Effector CD8-positive, alpha-beta T cell (primary cell): ENCODE results near the gene USP31.
"Not testable (repeated sequence)": the region's sequence is repeated elsewhere in the genome, so short reads cannot be mapped to it uniquely, and the experiment has no call there.

Experiments
- DNase-seq: peaks from one replicate; lab custom pipeline; 2025; lab: John Stamatoyannopoulos, UW

USP31 gene

GRCh38 chr16:23131436-23131835 is 17.8 kb downstream of the USP31 start:
- no peak for DNase-seq

- DNase-seq: no peak
Measured at GRCh38 chr16:23131036-23131435, 18.2 kb downstream of the USP31 start.

DNA sequence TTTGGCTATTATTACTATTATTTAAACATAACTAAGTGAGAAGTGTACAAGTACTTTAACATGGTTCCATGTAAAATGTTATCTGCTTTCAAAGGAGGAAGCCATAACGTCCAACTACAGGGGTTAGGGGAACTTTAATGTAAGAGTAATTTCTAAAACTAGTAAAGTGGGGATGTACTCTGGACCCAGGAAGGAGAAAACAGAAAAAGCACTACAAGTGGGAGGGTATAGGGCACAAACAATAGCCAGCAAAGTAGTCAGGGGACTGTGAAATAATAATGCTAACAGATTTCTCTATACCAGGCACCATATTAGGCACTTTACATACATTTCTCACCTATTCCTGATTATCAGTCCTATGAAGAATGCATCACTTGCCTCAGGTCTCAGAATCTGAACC is 19.6 kb downstream of the USP31 start:
- DNase-seq: no peak

DNA sequence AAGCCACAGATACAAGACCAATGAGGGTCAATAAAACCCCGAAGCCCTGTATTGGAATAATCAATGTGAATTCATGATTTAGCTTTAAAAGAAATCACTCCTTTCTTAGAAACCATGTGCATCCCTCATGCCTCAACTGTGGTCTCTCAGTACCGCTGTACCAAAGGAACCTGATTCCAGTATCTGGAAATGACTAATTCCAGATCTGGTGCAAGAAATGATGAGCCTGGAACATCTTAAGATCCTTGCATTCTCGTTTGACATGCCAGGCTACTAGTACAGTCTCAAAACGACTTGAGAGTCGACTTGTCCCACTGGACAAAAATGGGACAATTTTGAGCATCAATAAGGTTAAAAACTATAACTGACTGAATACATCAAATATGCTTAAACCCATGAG is 21.2 kb downstream of the USP31 start:
- no peak for DNase-seq

GRCh38 chr16:23125277-23125676 is 24.0 kb downstream of the USP31 start:
- DNase-seq: no peak

- no peak for DNase-seq
Measured at GRCh38 chr16:23124315-23124714, 24.9 kb downstream of the USP31 start.

DNA sequence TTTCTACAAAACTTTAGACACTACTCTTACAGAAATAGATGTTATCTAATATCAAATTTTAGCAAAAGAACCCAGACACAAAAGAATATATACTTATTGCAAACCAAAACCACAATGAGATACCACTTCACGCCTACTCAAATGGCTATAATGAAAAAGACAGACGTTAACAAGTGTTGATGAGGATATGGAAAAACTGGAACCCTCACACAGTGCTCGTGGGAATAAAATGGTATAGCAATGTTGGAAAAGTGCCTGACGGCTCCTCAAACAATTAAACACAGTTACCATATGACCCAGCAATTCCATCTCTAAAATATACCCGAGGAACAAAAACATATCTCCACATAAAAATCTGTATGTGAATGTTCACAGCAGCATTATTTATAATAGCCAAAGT is 27.1 kb downstream of the USP31 start:
- DNase-seq: no peak

- no peak for DNase-seq
Measured at GRCh38 chr16:23121024-23121423, 28.2 kb downstream of the USP31 start.

DNA sequence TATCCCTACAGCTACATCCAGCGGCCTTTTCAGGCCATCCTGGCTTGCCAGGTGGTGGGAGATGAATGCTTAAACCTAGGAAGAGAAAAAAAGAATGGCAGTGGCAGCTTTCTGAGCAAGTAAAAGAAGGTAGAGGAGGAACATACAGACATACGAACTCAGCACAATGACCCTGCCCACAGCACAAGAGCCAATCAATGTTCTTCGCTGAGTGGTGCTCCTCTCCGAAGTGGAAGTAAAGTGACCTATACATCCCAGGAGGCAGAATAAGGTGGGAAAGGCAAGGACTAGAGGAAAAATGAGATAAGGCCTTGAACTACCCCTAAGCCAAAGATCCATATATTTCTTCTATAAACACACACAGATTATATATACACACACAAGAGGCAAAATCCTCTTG is 28.7 kb downstream of the USP31 start:
- DNase-seq: no peak

GRCh38 chr16:23119570-23119969 is 29.7 kb downstream of the USP31 start:
- DNase-seq: no peak

DNA sequence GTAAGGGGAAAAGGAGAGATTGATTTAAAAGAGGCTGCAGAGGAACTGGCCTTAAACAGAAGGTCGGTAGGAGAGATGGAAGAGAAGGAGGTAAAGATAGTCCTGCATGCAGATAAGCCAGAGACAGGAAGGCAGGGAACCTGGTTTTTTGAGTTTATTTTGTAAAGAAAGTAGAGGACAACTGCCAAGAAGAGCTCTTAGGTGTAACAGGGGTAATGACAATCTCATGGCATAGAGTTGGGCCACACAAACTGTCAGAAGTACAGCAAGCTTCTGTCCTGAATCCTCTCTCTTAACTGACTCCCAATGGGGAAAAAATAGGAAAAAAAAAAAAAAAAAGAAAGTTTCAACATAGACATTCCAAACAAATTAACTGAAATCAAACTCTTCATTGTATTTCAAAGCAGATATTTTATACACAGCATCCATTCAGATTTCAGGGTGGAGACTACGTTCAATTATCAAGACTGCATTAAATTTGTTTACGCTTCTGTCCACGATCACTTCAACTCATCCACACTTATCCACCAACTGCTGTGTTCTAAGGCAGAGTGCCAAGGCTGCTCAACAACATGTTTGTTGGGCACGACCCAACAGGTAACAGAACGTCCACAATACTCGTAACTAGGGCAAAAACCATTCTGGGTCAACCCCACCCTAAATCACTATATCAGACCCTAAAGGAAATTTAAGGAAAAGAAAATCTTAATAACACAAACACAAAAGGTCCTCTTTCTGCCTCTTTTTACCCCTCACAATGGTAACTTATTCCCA is 34.9 kb downstream of the USP31 start:
- DNase-seq: no peak

DNA sequence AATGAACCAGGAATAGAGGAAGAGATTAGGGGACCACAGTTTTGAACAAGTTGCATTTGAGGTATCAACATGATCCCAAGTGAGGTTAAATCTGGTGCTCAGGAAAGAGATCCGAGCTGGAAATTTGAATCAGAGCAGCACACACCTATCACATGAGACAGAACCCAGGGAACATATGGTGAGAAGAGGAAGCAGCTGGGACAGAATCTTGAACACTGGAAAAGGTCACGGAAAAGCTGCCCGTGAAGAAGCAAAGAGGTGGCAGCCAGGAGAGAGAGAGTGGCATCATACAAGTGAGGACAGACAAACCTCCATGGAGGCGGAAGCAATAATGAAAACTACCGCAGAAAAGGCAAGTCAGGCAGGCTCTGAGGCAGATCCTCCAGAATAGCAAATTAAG is 36.1 kb downstream of the USP31 start:
- no peak for DNase-seq

DNA sequence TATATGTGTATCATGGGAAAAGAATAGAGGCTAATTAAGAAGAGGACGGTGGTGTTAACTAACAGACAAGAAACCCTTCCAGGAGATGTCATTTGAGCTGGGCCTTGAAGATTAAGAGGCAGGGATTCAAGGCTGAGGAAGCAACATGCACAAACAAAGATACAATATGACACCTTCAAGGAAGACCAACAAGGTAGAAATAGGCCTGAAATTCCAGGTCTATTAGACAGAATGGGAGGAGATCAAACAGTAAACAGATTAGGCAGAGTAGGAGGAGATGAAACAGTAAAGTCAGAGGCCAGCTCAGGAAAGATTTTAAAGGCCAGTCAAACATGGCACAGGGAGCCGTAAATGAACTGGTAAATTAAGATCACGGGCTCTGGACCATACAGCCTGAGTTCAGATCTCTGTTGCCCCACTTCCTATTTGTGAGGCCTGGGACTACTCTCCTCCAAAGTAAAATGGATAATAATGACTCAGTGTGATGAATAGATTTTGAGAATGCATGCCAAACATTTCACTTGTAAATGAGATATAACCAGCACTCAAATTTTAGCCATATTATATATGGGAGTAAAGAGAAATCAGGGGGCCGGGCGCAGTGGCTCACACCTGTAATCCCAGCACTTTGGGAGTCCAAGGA is 38.9 kb downstream of the USP31 start:
- DNase-seq: no peak

- DNase-seq: no peak
Measured at GRCh38 chr16:23107936-23108335, 41.3 kb downstream of the USP31 start.

DNA sequence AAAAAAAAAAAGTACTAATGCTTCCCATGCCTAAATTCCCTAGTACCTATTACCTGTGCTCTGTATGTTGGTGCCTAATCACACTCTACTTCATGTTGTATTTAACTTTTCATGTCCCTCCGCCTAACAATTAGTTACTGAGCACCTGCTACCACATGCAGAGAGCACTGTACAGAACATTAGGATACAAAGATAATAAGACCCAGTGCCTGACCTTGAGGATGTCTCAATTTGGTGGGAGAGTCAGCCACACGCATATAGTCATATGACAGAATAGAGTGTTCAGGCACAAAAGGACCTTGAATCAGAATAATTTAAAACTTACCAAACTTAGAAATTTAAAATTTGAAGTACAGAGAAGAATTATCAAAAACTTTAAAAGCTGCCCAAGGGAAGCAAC is 42.1 kb downstream of the USP31 start:
- no peak for DNase-seq

GRCh38 chr16:23105309-23105708 is 43.9 kb downstream of the USP31 start:
- no peak for DNase-seq

DNA sequence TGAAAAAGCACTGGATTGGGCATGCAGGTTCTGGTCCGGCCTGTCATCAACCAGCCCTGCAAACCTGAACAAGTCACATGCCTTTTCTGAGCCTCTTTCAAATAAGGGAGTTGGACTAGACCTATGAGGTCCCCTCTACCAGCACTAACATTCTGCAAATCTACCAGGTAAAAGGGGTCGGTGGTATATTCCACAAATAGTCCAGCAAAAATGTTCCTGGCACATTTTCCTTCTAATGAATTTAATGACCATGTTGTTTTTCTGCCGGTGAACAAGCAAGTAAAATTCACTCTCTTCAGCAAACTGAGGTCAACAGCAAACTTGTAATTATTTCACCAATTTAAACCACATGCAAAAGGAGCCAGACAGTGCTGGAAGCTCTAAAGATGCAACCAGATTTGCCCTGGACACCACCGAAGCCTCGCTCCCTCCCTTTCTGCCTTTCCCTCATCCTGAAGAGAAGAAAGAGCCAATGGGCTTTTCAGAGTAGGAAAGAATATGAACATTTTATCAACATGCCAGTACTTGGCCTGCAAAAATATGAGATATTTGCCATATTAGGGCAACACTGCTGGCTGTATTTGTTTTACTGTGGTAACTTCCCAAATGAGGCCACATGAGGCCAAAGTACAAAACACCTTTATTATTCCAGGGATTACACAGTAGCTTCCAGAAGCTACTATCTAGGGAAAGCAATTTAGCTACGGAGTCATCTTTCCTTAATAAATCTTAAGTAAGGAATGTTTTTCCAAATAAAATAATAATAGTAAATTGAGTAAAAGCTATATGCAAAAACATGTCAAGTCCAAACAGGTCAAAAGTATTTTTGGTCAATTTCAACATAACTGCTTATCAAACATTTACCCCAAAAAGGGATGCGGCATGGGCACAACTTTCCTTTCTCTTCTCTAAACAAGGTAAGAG is 45.0 kb downstream of the USP31 start:
- DNase-seq: no peak

- no peak for DNase-seq
Measured at GRCh38 chr16:23103603-23104002, 45.6 kb downstream of the USP31 start.

- DNase-seq: no peak
Measured at GRCh38 chr16:23101012-23101550, 48.2 kb downstream of the USP31 start.

- DNase-seq: not testable (repeated sequence)
Measured at GRCh38 chr16:23096450-23096849, 52.8 kb downstream of the USP31 start.

DNA sequence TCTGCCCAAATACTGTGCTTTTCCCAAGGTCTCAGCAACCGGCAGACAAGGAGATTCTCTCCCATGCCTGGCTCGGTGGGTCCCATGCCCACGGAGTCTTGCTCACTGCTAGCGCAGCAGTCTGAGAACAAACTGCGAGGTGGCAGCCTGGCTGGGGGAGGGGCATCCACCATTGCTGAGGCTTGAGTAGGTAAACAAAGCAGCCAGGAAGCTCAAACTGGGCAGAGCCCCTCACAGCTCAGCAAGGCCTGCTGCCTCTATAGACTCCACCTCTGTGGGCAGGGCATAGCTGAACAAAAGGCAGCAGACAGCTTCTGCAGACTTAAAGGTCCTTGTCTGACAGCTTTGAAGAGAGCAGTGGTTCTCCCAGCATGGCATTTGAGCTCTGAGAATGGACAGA is 55.1 kb downstream of the USP31 start:
- DNase-seq: not testable (repeated sequence)

- no peak for DNase-seq
Measured at GRCh38 chr16:23092801-23093117, 56.5 kb downstream of the USP31 start.
